Astrocyte (in vitro differentiated cells and primary cell): ENCODE measurements around the gene PRR5L. TPM values are rescaled to one million over a fixed set of nuclear protein-coding genes. Genes with fewer than 3 reads are reported as not detected.
A peak's percentile ranks its signal among the peaks of the same experiment; 100 is the strongest.

Experiments used
- DNase-seq: peaks from one replicate; pipeline ENCODE4 v3.0.0-alpha.2; 2010; ENCODE audit warnings: low read depth
- FAIRE-seq: peaks from 2 replicates; lab custom pipeline; 2011; peaks lifted over from hg19 to GRCh38; lab: Jason Lieb, UNC
- H2AFZ ChIP-seq: 2 replicates; pipeline ENCODE4 v1.6.0; 2012; ENCODE audit warnings: low read depth, low read length, inconsistent platforms
- H3K27ac ChIP-seq: 2 replicates; pipeline ENCODE4 v1.5.1; 2011; ENCODE audit warnings: low read depth, low read length, inconsistent platforms
- H3K27me3 ChIP-seq: 2 replicates; pipeline ENCODE4 v1.6.0; 2011; ENCODE audit warnings: low read length, inconsistent platforms; ENCODE audit not compliant: insufficient read depth
- H3K36me3 ChIP-seq: 2 replicates; pipeline ENCODE4 v1.5.1; 2011; ENCODE audit warnings: low read length, inconsistent platforms; ENCODE audit not compliant: insufficient read depth
- H3K4me1 ChIP-seq: 2 replicates; pipeline ENCODE4 v1.5.1; 2011; ENCODE audit warnings: low read length, inconsistent platforms; ENCODE audit not compliant: insufficient read depth
- H3K4me2 ChIP-seq: 2 replicates; pipeline ENCODE4 v1.6.0; 2012; ENCODE audit warnings: low read length, inconsistent platforms
- H3K4me3 ChIP-seq: 2 replicates; pipeline ENCODE4 v1.5.1; 2011; ENCODE audit warnings: low read depth, mild to moderate bottlenecking, low read length, inconsistent platforms; ENCODE audit not compliant: insufficient read depth
- H3K79me2 ChIP-seq: 2 replicates; pipeline ENCODE4 v1.6.0; 2012; ENCODE audit warnings: mild to moderate bottlenecking, low read length, inconsistent platforms; ENCODE audit not compliant: insufficient read depth
- H3K9ac ChIP-seq: 2 replicates; pipeline ENCODE4 v1.6.0; 2012; ENCODE audit warnings: mild to moderate bottlenecking, low read length, inconsistent platforms
- H3K9me3 ChIP-seq: 2 replicates; pipeline ENCODE4 v1.5.1; 2012; ENCODE audit warnings: low read depth, mild to moderate bottlenecking, low read length, inconsistent platforms; ENCODE audit not compliant: insufficient read depth
- H4K20me1 ChIP-seq: 2 replicates; pipeline ENCODE4 v1.6.0; 2012; ENCODE audit warnings: low read length, inconsistent platforms; ENCODE audit not compliant: insufficient read depth
- H3K27ac Mint-ChIP-seq: one replicate; pipeline ENCODE4 v1.8.0; 2021; ENCODE audit warnings: mild to moderate bottlenecking, mixed read lengths; ENCODE audit not compliant: unreplicated experiment
- H3K27me3 Mint-ChIP-seq: one replicate; pipeline ENCODE4 v1.8.0; 2021; ENCODE audit warnings: low read depth, mixed read lengths; ENCODE audit not compliant: unreplicated experiment
- H3K36me3 Mint-ChIP-seq: one replicate; pipeline ENCODE4 v1.8.0; 2021; ENCODE audit warnings: low read depth, mixed read lengths; ENCODE audit not compliant: unreplicated experiment
- H3K4me1 Mint-ChIP-seq: one replicate; pipeline ENCODE4 v1.8.0; 2021; ENCODE audit warnings: low read depth, mixed read lengths; ENCODE audit not compliant: unreplicated experiment
- H3K4me3 Mint-ChIP-seq: one replicate; pipeline ENCODE4 v1.8.0; 2021; ENCODE audit warnings: mild to moderate bottlenecking, moderate library complexity, mixed read lengths; ENCODE audit not compliant: unreplicated experiment
- H3K9me3 Mint-ChIP-seq: one replicate; pipeline ENCODE4 v1.8.0; 2021; ENCODE audit warnings: mild to moderate bottlenecking, mixed read lengths; ENCODE audit not compliant: unreplicated experiment
- EZH2 ChIP-seq: IDR thresholded peaks from 2 replicates; pipeline ENCODE4 v1.6.1; 2012; ENCODE audit warnings: mild to moderate bottlenecking, low read length, inconsistent platforms; ENCODE audit not compliant: insufficient read depth
- total RNA-seq: library from RNA; stranded (reverse); gene quantifications from 2 replicates; pipeline ENCODE4 v1.2.1, GENCODE V29; 2021
- TF ChIP-seq, protein P1 (sequence below): IDR thresholded peaks from 2 replicates; pipeline ENCODE4 v1.5.1; 2011; ENCODE audit warnings: low read depth, mild to moderate bottlenecking, inconsistent platforms, low read length, moderate library complexity; ENCODE audit not compliant: insufficient read depth

The PRR5L gene
- total RNA-seq, 1 donor from 2014 or later, result 55.6 TPM

- Histone ChIP-seq H2AFZ (no peak overlapping the region), H3K9me3 (no peaks in the 10 kb centered on the region), H3K4me1 (peaks cover 35% of the 10 kb centered on the region), H3K79me2 (no peaks in the 10 kb centered on the region), H3K9ac (no peak overlapping the region), H4K20me1 (no peaks in the 10 kb centered on the region), H3K36me3 (no peaks in the 10 kb centered on the region), H3K4me3 (no peak overlapping the region), H3K4me2 (no peak overlapping the region), H3K27ac (no peak overlapping the region), H3K27me3 (no peaks in the 10 kb centered on the region)
- Mint-ChIP-seq H3K4me1 (peaks cover 54% of the 10 kb centered on the region), H3K4me3 (peak overlapping the region; percentile 34), H3K9me3 (peaks cover 2% of the 10 kb centered on the region), H3K27ac (peak overlapping the region; percentile 99), H3K36me3 (no peaks in the 10 kb centered on the region), H3K27me3 (no peaks in the 10 kb centered on the region)
- no peak for TF ChIP-seq EZH2
- TF ChIP-seq, protein P1, sequence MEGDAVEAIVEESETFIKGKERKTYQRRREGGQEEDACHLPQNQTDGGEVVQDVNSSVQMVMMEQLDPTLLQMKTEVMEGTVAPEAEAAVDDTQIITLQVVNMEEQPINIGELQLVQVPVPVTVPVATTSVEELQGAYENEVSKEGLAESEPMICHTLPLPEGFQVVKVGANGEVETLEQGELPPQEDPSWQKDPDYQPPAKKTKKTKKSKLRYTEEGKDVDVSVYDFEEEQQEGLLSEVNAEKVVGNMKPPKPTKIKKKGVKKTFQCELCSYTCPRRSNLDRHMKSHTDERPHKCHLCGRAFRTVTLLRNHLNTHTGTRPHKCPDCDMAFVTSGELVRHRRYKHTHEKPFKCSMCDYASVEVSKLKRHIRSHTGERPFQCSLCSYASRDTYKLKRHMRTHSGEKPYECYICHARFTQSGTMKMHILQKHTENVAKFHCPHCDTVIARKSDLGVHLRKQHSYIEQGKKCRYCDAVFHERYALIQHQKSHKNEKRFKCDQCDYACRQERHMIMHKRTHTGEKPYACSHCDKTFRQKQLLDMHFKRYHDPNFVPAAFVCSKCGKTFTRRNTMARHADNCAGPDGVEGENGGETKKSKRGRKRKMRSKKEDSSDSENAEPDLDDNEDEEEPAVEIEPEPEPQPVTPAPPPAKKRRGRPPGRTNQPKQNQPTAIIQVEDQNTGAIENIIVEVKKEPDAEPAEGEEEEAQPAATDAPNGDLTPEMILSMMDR, result no peak
- DNase-seq (peak; percentile 62), FAIRE-seq (no peak)
Observed at GRCh38 chr11:36364551-36365325, 68.7 kb downstream of the PRR5L start.

DNA sequence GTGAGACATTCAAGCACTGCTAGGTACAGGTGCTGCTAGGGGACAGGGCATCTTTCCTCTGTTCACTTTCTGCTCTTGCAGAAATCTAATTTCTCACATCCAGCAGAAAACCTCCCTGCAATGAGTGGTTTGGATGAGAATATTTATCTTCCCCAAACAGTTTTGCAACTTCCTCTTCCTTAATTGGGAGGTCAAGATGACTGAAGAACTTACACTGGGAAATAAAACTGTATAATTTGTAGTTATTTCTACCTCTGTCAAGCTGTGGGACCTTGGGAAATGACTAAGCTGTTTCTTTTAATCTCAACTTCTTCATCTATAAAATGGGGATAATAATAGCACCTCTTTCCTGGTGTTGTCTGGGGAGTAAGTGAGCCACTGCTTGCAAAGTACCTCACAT lies 69.8 kb downstream of the PRR5L start:
- H3K79me2 ChIP-seq, result no peaks in the 10 kb centered on the region
- H2AFZ ChIP-seq, result no peak overlapping the region
- no peaks in the 10 kb centered on the region for H3K36me3 ChIP-seq
- no peak overlapping the region for H3K4me3 ChIP-seq
- no peak overlapping the region for H3K4me3 Mint-ChIP-seq
- no peaks in the 10 kb centered on the region for H3K36me3 Mint-ChIP-seq
- FAIRE-seq (no peak), DNase-seq (no peak)
- peaks cover 35% of the 10 kb centered on the region for H3K4me1 ChIP-seq
- H3K9ac ChIP-seq, result no peak overlapping the region
- H3K27ac Mint-ChIP-seq, result peak overlapping the region; percentile 13
- no peaks in the 10 kb centered on the region for H3K9me3 ChIP-seq
- H3K27me3 Mint-ChIP-seq, result no peaks in the 10 kb centered on the region
- no peak overlapping the region for H3K4me2 ChIP-seq
- no peak overlapping the region for H3K27ac ChIP-seq
- H4K20me1 ChIP-seq, result no peaks in the 10 kb centered on the region
- H3K4me1 Mint-ChIP-seq, result peaks cover 42% of the 10 kb centered on the region
- peaks cover 2% of the 10 kb centered on the region for H3K9me3 Mint-ChIP-seq
- TF ChIP-seq, protein P1, result no peak
- no peak for TF ChIP-seq EZH2
- no peaks in the 10 kb centered on the region for H3K27me3 ChIP-seq
